Activated T-cell treated with anti-CD3 and anti-CD28 coated beads, Interleukin-2, amount 50 U/mL, for 1 hour (primary cell): ENCODE data around the gene CYP20A1.
"Not testable (repeated sequence)": the region's sequence is repeated elsewhere in the genome, so short reads cannot be mapped to it uniquely, and the experiment has no call there.

Experiments
- DNase-seq: peaks from one replicate; pipeline ENCODE4 v3.0.0-alpha.2; 2020

CYP20A1 gene

GRCh38 chr2:203282101-203282500 lies 43.3 kb downstream of the CYP20A1 start:
- DNase-seq, result no peak

GRCh38 chr2:203286532-203286931 lies 47.7 kb downstream of the CYP20A1 start:
- DNase-seq, result no peak

- no peak for DNase-seq
These were observed 62.8 kb downstream of the CYP20A1 start for GRCh38 chr2:203301667-203302066.

- DNase-seq, result not testable (repeated sequence)
These were observed 63.8 kb downstream of the CYP20A1 start for GRCh38 chr2:203302586-203302985.

GRCh38 chr2:203310688-203311436 lies 72.0 kb downstream of the CYP20A1 start:
- no peak for DNase-seq

- no peak for DNase-seq
These were observed 87.5 kb downstream of the CYP20A1 start for GRCh38 chr2:203326356-203326755.

GRCh38 chr2:203327582-203327900 lies 88.7 kb downstream of the CYP20A1 start:
- DNase-seq, result no peak

- peak; percentile 66 for DNase-seq
These were observed 89.3 kb downstream of the CYP20A1 start, which contains the start of gene ABI2 for GRCh38 chr2:203327901-203328759. Gene ABI2, plus strand, starts transcription at chr2:203328394. Its CDS starts 121 bp downstream, at chr2:203328515.

GRCh38 chr2:203328760-203329540 lies 90.1 kb downstream of the CYP20A1 start:
- DNase-seq, result no peak

GRCh38 chr2:203330434-203330833 lies 91.6 kb downstream of the CYP20A1 start:
- no peak for DNase-seq

GRCh38 chr2:203338322-203338721 lies 99.5 kb downstream of the CYP20A1 start:
- DNase-seq, result no peak

- no peak for DNase-seq
These were observed 102.1 kb downstream of the CYP20A1 start for GRCh38 chr2:203340791-203341487.

GRCh38 chr2:203341741-203342310 lies 103.0 kb downstream of the CYP20A1 start:
- no peak for DNase-seq

- not testable (repeated sequence) for DNase-seq
These were observed 103.6 kb downstream of the CYP20A1 start for GRCh38 chr2:203342374-203342773.

- DNase-seq, result no peak
These were observed 105.8 kb downstream of the CYP20A1 start for GRCh38 chr2:203344667-203345066.

GRCh38 chr2:203346612-203347011 lies 107.8 kb downstream of the CYP20A1 start:
- no peak for DNase-seq

GRCh38 chr2:203347375-203347774 lies 108.6 kb downstream of the CYP20A1 start:
- no peak for DNase-seq

- no peak for DNase-seq
These were observed 113.9 kb downstream of the CYP20A1 start for GRCh38 chr2:203352604-203353255.

GRCh38 chr2:203354966-203355365 lies 116.1 kb downstream of the CYP20A1 start:
- no peak for DNase-seq
